HTERT RPE-1 (cell line): ENCODE results near the gene KCNK10.

ENCODE experiments used
- in situ Hi-C: fragments of 300-500 bp; cut with MboI; formaldehyde crosslinking; loops from 4 replicates; pipeline ENCODE4 v1.14.3; 2020; ENCODE audit warnings: low sequenced_read_pairs

The KCNK10 gene

GRCh38 chr14:88231603-88232002, 91.5 kb downstream of the KCNK10 start:
- in situ Hi-C loops, result no loop called here

GRCh38 chr14:88229428-88229827, 93.6 kb downstream of the KCNK10 start:
- in situ Hi-C loops, result no loop called here

- in situ Hi-C loops, result no loop called here
Observed at GRCh38 chr14:88228522-88229236, 94.4 kb downstream of the KCNK10 start.

DNA sequence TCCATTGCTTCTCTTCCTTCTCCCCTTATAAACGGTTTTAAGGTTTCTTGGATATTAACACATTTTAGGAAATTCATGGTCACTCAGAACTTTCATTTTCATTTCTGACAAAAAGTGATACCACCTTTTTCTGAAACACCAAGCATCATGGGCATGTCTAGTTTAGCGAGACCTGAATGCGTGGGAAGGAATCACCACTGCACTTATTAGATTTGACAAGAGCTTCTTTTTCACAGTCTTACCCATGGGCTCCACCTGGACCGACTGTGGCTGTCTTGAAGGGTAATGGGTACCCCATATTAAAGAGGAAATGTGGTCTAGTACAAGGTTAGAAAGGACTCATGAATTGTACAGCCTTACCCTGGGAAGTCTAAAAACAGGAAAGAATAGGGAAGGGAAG, 95.4 kb downstream of the KCNK10 start:
- in situ Hi-C loops, result no loop called here

DNA sequence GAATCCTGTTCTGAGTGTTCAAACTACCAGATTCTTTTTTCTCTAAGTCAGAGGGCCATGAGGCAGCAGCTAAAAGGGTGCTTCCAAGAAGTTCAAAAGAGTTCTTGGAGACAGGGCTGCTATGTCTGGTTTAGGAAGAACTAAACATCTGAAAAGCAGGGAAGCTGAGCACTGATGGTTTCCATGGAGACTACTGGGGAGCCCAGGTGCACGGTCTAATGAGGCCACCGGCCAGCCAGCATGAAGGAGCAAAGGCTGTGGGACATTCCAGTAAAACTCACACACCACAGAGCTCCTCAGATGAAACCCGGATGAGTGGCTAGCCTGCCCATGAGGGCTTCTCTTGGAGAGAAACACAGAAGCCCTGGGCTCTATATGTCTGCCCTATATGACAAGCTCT, 97.3 kb downstream of the KCNK10 start:
- in situ Hi-C loops, result no loop called here

DNA sequence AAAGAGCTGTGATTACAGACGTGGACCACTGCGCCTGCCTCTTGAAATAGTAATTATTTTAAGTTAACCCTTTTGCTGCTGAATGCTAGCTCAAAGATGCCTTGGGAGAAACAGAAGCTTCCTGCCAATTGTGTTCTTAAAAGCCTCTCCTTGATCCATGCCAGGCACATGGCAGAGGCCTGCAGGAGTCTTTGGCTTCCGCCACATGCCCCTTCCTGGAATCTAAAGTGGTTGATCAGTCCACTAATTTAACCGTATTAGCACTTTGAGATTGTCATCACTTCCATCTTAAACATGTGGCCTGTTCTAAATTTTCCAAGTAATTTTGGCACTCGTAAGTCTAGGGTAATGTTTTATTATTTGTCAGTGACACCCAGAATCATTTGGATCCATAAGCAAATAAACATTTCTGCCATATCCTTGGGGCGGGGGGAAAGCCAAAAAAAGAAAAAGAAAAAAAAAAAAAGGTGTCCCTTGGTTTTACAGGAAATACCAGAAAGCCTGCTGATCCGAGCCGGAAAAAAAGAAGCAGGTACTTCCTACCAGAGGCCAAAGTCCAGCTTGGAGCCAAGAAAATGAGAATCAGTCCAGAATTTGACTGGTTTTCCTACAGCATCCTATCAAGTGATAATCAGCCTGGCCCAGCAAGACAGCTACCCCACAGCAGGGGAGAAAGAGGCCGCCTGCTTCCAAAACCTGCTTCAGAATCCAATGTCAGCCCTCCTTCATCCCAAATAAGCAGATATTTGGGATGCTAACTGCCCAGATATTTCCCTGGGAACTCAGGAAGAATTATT, 104.8 kb downstream of the KCNK10 start:
- in situ Hi-C loops, result no loop called here

GRCh38 chr14:88212691-88213090, 110.4 kb downstream of the KCNK10 start:
- in situ Hi-C loops, result no loop called here

DNA sequence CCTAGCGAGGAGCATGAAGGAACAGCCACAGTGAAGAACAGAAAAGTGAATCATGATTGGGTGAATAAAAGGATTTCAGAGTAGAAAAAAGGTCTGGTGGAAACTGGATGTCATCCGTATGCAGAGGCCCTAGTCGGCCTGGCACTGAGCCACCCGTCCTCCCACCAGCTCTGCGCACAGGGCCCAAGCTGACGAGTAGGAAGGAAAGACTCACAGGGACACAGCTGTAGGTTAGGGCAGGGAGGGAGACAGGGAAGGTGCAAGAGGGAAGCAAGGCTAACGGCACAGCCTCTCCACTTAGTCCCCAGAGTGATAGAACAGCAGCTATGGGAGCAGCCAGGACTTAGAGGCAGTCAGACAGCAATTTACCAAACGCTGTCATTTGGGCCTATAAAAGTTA, 112.6 kb downstream of the KCNK10 start:
- in situ Hi-C loops, result no loop called here

DNA sequence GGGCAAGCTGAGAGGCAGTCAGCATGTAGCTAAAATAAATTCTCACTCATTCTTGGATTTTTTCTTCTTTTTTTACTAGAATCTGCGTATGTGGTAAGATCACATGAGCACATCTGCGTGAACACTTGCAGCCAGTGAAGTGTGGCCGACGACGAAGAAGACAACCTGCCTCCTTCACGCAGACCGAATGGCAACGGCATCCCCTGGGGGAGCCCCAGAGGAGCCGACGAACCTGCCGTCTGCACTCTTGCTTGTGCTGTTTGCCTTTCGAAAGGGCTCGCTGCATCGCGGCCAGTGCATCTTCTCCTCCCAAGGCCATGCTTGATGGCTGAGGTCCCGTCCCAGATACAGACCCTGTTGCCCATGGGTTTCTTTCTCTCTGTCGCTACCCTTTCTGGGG, 113.8 kb downstream of the KCNK10 start:
- in situ Hi-C loops, result no loop called here

DNA sequence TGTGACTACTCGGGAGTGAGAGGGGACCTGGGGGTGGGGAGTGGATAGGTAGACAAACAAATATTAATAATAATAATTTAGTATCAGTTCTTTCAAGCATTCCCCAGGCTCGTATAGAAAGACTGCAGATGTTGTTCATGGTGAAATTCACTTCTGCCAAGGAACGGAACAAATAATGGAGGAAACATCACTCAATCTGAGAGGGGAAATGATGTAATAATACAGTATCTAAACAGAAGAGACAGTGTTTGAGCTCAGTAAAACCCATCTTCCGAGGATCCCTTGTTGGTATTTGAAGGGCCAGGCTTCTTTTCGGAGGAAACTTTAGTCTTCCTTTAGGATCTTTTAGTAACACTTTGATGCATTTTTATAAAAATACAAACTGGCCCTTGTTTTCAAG, 114.2 kb downstream of the KCNK10 start:
- in situ Hi-C loops, result no loop called here

- in situ Hi-C loops, result no loop called here
Observed at GRCh38 chr14:88204221-88204620, 118.8 kb downstream of the KCNK10 start.

DNA sequence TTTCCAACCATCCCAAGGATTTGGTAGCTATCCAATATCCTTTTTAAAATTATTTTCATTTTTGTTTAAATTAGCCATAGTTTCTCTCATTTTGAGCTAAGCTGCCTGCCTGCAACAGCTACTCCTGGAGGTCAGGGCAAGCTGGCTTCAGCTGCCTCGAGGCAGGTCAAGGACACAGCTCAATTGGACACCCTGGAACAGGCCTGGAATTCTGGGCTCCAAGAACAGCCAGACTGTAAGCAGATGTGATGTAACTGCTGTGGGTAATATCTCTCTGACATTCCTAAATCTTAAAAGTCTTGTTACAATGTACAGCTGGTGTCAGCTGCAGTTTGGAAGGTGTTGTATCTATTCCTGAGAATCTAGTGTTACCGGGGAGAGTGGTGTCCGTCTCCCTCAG, 119.8 kb downstream of the KCNK10 start:
- in situ Hi-C loops, result no loop called here

DNA sequence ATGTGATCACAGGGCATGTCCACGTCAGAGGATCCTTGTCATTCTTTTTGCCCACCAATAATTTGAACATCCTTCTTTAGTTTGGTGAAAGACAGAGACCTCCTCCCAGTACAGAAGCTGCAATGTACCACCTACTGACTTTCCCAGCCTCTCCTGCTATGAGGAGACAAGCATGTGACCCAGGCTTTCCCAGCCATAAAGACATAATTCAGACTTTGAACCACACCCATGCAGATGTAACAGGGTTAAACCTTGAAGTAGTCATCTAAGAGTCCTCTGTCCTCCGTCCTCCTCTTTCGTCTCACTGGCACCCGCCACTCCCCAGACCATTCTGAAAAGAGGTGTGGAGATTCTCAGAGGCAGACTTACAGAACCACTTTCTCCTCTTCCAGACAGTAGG, 120.8 kb downstream of the KCNK10 start:
- in situ Hi-C loops, result no loop called here

DNA sequence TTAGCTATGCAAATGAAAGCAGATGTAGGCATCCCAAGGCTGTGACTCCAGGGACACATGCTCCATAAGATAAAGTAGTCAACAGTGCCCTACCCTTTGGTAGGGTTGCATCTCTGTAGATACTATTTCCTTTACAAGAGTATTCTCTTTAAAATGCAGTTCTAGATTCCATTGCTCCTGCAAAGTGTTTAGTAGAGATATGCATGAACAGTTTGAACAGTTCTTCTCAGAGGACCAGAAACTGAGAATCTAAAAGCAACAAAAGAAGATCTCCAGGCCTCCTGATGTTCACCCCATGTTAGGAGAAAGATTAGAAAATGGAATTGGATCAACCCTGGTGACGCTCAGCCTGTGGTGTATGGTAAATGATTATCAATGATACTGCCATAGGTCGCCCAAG, 121.2 kb downstream of the KCNK10 start:
- in situ Hi-C loops, result no loop called here

- in situ Hi-C loops, result no loop called here
Observed at GRCh38 chr14:88199882-88200281, 123.2 kb downstream of the KCNK10 start.

DNA sequence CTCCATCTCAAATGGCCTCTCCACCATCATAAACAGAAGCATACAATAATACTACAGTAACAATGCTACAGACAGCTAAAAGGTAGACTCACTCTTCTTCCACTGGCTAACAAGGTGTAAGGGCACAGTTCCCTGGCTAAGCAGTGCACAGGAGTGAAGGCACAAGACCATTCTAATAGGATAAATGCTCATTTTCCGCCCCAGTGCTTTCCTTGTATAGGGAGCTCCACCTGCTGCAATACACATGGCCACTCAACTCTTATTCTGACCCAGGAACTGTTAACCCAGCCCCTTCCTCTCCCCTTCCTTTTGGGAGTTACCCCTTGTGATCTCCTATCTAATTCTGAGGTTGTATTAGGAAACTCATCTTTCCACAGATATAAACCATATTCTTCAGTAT, 124.6 kb downstream of the KCNK10 start:
- in situ Hi-C loops, result no loop called here

DNA sequence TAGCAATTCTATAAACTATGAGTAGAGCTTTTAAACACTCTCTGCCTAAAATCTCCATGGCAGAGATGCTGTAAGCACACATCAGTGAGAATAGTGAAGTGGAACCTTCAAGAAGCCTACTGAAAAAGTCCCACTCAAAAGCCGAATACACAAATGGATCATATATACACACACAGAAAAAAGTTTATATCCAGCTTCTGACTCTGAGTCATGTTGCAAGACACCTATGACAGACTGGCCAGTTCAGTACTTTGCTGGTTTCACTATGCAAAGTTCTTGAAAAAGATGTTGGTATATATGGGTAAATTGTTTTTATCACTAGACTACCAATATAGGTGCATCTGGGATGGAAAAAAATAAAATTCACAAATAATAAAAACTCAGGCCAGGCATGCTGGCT, 126.1 kb downstream of the KCNK10 start:
- in situ Hi-C loops, result no loop called here

DNA sequence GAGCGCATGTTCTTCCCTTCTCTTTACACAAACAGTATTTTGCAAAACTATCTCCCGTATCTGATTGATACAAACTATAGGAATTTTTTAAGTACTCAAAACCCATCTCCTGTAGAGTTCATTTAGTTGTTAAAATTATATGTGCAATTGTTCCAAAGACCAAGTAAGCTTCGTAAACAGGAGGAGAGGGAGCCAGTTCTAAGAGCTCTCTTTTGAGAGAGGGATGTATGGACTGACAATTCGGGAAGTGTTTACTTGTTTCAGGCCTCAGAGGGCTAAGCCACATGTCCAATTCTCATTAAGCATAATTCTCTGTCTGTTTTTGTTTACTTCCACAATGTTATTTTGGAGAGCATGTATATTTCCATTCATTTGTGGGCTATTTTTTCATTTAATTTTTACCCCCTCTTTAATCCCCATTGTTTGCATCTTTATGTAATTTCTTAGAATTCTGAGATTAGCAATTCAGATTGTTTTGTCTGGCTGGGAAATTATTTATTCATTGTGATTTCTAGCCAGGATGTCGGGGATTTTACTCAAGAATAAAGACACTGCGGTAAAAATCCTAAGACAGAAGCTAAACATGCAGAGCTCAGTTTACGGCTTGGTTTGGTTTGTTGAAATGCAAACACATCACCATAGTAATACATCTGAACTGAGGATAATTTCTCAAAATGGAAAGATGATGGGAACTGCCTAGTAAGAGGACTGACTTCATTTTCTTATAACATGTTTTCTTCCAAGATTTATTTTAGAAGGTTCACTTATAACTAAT, 126.8 kb downstream of the KCNK10 start:
- in situ Hi-C loops, result no loop called here

- in situ Hi-C loops, result no loop called here
Observed at GRCh38 chr14:88195676-88196075, 127.4 kb downstream of the KCNK10 start.

GRCh38 chr14:88194531-88194930, 128.5 kb downstream of the KCNK10 start:
- in situ Hi-C loops, result no loop called here

- in situ Hi-C loops, result no loop called here
Observed at GRCh38 chr14:88191605-88192004, 131.5 kb downstream of the KCNK10 start.
